ENCODE results near the gene CECR2.
"Not testable (repeated sequence)": the region's sequence is repeated elsewhere in the genome, so short reads cannot be mapped to it uniquely, and the experiment has no call there.

Gene CECR2

DNA sequence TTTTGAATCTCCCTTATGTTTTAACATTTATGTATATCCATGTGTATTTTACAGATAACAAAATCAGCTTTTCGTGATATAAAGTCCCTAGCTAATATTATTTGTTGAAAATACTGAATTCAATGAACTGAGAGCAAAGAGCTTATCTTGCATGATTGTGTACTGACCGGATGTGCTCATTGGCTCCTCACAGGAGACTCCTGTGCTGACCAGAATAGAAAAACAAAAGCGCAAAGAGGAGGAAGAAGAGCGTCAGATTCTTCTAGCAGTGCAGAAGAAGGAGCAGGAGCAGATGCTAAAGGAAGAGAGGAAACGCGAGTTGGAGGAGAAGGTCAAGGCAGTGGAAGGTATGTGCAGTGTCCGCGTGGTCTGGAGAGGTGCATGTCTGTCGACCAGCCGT, 154.7 kb downstream of the CECR2 start:
- no peak for DNase-seq

DNA sequence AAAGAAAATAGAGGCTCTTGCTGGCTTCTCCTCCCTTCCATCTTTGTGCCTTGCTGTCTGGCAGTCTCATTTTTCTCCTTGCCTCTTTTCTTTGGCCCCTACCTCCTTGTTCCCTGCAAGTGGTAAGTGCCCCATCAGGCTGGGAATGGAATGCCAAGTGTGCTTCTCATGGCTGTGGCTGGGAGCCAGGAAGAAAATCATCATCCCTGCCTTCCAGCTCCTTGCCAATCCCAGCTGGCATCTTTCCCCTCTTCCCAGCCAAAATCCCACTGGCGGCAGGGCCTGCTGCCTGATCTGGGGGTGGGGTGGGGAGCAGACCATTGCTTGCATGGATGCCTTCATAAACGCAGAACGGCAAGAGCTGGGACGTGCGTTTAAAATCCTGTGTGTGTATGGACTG, 167.0 kb downstream of the CECR2 start:
- no peak for DNase-seq

DNA sequence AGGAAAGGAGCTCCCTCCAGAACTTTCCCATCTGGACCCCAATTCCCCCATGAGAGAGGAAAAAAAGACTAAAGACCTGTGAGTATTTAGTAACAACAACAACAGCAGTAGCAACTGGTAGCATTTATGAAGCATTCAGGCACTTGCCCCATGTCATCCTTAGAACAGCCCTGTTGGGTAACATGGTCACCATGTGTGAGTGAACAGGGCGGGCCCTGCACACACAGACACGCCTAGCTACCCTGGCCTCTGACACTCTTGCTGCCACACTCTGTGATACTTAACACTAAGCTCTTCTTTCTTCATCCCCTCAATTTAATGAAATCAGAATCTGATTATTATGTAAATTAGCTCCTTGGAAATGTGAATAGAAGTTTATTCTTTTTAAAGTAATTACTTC, 167.9 kb downstream of the CECR2 start:
- no peak for DNase-seq

DNA sequence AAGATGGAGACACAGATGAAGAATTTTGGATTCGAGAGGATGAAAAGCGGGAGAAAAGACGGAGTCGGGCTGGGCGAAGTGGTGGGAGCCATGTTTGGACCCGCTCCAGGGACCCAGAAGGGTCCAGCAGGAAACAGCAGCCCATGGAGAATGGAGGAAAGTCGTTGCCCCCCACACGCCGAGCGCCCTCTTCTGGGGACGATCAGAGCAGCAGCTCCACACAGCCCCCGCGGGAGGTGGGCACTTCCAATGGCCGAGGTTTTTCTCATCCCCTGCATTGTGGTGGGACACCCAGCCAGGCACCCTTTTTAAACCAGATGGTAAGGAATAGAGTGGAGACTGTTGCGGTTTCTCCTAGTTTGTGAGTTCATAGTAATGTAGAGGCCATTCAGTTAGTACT, 171.2 kb downstream of the CECR2 start:
- DNase-seq: no peak

DNA sequence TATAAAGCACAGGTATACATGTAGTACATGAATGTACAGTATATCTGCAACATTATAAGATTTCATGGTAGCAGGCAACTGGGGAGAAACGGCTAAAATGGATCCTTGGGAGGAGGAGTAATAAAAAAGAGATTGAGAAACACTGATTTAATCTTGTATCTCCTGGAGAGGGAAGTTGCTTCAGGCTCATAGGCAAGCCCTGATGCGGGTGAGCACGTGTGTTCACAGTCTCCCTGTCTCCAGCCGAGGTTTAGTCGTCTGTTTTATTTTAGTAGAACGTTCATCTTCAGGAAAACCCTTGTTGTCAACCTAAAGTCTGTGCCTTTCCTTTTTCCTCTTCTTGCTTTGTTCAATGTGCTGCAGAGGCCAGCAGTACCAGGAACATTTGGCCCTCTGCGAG, 172.2 kb downstream of the CECR2 start:
- no peak for DNase-seq

DNA sequence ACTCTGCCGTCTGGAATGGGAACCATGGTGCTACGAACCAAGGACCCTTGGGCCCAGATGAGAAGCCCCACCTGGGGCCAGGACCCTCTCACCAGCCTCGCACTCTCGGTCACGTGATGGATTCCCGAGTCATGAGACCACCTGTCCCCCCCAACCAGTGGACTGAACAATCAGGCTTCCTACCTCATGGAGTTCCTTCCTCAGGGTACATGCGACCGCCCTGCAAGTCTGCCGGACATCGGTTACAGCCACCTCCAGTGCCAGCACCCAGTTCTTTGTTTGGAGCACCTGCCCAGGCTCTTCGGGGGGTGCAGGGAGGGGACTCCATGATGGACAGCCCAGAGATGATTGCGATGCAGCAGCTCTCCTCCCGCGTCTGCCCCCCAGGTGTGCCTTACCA, 173.2 kb downstream of the CECR2 start:
- DNase-seq: no peak

DNA sequence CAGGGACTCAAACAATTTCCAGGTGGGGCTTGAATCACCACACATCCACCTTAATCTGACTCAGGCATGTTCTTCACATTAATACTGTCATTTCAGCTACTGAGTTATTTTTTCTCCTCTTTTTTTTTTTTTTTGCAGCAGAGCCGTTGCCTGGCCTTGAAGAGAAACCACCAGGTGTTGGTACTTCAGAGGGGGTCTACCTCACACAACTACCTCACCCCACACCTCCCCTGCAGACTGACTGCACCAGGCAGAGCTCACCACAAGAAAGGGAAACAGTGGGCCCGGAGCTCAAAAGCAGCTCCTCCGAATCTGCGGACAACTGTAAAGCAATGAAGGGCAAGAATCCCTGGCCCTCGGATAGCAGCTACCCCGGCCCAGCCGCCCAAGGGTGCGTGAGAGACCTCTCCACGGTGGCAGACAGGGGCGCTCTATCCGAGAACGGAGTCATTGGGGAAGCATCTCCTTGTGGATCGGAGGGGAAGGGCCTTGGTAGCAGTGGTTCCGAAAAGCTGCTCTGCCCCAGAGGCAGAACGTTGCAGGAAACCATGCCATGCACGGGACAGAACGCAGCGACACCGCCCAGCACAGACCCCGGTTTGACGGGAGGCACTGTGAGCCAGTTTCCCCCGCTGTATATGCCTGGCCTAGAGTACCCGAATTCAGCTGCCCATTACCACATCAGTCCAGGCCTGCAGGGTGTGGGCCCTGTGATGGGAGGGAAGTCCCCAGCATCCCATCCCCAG, 178.9 kb downstream of the CECR2 start:
- DNase-seq: no peak

DNA sequence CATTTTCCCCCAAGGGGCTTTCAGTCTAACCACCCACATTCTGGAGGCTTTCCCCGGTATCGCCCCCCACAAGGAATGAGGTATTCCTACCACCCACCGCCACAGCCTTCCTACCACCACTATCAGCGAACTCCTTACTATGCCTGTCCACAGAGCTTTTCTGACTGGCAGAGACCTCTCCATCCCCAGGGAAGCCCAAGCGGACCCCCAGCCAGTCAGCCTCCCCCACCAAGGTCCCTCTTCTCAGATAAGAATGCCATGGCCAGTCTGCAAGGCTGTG, 179.4 kb downstream of the CECR2 start:
- no peak for DNase-seq

DNA sequence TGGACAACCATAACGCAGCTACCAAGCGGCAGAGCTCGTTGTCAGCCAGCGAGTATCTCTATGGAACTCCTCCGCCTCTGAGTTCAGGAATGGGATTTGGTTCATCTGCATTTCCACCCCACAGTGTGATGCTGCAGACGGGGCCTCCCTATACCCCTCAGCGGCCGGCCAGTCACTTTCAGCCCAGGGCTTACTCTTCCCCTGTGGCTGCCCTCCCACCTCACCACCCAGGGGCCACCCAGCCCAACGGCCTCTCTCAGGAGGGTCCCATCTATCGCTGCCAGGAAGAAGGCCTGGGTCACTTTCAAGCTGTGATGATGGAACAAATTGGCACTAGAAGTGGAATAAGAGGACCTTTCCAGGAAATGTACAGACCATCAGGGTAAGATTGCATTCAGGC, 179.9 kb downstream of the CECR2 start:
- no peak for DNase-seq

DNA sequence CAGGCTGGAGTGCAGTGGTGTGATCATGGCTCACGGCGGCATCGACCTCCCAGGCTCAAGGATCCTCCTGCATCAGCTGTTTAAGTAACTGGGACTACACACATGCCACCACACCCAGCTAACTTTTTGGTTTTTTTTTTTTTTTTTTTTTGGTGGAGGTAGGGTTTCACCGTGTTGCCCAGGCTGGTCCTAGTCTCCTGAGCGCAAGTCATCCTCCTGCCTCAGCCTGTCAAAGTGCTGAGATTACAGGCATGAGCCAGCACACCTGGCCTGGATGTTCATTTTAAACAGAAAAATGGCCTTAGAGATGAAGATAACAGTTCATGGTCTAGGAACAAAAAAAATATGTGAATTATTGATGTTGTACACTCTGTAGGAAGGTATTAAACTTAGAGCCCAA, 180.4 kb downstream of the CECR2 start:
- no peak for DNase-seq

DNA sequence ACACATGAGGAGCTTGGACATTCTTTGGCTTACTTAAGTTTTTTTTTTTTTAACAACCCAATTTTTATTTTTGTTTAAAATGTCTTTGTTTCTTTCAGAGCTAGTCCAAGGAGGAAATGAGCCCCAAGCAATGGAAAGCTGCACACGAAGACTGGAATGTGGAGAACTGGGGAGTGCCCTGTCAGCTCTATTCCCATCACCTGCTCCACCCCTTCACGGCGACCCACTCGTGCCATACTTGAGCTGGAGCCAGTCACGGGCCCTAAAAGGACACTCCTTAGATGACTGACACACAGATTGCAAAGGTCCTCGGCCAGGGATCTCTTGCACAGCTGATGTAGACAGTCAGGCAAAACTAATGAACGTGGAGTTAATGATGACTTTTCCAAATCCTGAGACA, 183.5 kb downstream of the CECR2 start:
- no peak for DNase-seq

DNA sequence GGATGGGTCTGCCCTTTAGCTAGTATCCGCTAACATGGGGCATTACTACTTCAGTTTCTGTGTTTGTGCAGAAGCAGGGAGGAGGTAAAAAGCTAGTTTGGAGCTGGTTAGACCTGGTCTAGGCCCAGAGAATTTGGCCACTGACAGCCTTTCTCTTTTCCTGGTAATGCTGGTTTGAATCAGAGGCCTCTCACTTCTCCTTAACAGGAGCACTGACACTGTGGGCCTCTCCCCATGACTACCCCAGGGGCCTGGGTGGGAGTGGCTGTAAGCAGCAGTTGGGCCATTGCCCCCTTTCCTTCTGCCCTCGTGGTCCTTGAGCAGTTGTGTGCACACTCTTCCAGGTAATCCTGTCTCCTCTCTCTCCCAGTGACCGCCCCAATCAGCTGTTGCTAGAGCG, 185.6 kb downstream of the CECR2 start:
- DNase-seq: no peak

DNA sequence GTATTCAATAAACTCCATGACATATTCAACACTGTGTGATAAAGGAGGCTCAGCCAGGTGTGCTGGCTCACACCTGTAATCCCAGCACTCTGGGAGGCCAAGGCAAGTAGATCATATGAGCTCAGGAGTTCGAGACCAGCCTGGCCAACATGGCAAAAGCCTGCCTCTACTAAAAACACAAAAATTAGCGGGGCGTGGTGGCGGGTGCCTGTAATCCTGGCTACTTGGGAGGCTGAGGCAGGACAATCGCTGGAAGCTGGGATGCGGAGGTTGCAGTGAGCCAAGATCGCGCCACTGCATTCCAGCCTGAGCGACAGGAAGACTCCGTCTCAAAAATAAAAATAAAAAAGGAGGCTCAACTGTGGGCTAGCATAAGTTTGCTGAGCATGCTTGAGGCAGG, 189.9 kb downstream of the CECR2 start:
- no peak for DNase-seq

DNA sequence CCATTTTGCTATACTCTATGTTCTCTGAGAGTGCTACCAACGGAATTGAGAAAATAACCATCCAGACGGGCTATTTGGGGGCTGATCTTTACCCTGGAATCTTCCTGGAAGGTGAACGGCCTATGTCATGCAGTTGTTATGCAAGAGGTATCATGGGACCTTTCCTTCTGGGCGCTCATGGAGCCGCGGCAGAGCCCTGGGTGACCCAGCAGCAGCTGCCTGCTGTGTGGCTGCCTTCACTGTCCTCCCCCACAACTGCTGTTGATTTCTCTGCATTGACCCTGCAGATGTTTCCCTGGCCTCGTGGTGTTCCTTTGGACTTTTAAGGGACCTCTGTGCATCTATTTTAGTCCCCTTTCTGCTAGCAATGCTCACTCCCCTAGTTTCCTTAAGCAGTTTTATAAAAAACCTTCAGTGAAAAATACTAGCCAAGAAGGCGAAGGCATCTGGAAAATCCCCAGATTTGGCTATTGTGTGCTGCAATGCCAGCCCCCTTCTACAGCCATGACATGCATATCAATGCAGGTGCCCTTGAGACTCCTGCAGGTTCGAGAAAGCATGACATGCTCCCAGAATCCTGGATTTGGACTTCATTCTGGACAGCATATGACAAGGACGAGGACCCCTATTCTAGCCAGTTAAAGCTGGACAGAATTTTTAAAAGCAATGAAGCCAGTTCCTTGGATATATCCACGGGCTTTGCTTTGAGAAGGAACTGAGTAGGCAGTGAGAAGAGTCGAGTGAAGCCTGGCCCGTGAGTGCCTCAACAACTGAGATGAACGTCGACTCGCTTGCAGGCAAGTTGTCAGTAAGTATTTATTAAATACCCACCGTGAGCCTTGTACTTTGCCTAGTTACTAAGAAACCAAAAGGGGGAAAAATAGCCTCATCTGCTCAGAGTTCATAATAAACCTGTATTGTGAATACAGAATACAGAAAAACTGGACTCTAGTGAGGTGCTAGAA, 193.9 kb downstream of the CECR2 start, which contains the start of gene SLC25A18:
Gene SLC25A18 (plus strand): TSS at position 593 of the 965 bp plus-strand sequence. CDS start 16,447 bp downstream, outside the sequence.
- DNase-seq: no peak

DNA sequence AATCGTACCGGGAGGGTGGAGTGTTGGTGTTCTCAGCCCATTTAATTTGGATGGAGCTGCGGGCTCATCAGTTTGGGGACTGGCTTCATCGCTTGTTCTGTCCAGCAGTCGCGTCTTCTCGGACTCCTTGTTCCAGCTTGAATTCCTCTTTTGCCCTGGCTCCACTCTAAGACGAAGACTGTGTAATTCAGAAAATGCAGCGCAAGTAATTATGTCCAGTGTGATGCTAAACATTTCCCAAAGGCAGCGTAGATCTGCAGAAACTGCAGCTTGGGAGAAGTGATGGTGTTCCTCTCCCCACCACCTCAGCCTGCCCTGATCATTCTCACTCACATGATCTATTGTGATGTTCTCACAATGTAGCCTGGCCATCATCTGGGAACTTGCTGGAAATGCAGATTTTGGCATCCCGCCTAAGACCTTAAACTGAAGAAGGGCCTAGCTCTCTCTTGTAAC, 194.7 kb downstream of the CECR2 start:
- DNase-seq: no peak

DNA sequence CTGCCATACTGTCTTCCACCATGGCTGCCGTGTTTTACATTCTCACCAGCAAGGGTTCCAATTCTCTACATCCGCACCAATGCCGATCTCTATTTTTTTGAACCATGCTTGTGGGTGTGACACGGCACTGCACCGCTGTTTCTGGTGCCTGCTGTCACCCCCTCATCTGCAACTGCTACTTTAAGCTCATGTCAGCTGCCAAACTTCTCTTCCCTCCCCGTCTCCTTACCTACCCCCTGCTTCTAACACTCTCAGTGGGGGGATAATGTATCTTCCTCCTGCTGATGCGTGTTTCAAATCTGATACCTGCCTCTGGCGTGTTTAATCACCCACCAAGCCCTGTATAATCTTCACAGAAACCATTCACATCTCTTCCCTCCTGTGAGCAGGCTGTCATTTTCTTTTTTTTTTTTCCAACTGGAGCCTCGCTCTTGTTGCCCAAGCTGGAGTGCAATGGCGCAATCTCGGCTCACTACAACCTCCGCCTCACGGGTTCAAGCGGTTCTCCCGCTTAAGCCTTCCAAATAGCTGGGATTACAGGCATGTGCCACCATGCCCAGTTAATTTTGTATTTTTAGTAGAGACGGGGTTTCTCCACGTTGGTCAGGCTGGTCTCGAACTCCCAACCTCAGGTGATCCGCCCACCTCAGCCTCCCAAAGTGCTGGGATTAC, 196.9 kb downstream of the CECR2 start:
- not testable (repeated sequence) for DNase-seq

DNA sequence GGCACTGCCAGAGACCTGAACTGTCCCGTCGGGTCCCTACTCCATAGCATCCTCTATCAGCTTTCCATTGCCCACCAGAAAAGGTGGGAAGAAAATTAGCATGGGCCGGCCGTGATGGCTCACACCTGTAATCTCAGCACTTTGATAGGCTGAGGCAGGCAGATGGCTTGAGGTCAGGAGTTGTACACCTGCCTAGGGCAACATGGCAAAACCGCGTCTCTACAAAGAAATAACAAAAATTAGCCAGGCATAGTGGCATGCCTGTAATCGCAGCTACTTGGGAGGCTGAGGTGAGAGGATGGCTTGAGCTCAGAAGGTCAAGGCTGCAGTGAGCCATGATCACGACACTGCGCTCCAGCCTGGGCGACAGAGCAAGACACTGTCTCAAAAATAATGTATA, 197.5 kb downstream of the CECR2 start:
- no peak for DNase-seq

DNA sequence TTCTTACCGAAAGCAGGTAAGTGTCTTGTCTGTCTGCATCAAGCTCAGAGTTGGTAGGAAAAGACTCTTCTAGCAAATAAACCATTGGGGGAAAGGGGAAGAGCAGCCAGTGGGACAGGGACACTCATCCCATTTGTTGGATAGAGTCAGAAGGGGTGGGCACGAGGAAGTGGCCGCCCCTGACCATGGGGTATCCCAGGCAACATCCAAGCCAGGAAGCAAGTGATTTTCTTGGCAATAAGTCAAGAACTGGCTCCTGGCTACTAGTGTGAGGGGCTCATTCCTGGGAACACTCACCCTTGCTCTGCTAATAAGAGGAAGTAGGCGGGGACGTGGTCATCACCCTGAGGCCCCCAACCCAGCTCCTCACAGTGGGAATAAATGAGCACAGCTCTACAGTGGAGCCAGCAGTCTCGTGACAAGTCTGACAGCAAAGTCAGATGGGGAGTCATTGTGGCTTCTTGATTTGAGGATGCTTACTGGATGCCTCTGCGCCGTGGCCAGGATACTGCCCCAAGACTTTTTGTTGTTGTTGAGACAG, 200.8 kb downstream of the CECR2 start:
- no peak for DNase-seq

DNA sequence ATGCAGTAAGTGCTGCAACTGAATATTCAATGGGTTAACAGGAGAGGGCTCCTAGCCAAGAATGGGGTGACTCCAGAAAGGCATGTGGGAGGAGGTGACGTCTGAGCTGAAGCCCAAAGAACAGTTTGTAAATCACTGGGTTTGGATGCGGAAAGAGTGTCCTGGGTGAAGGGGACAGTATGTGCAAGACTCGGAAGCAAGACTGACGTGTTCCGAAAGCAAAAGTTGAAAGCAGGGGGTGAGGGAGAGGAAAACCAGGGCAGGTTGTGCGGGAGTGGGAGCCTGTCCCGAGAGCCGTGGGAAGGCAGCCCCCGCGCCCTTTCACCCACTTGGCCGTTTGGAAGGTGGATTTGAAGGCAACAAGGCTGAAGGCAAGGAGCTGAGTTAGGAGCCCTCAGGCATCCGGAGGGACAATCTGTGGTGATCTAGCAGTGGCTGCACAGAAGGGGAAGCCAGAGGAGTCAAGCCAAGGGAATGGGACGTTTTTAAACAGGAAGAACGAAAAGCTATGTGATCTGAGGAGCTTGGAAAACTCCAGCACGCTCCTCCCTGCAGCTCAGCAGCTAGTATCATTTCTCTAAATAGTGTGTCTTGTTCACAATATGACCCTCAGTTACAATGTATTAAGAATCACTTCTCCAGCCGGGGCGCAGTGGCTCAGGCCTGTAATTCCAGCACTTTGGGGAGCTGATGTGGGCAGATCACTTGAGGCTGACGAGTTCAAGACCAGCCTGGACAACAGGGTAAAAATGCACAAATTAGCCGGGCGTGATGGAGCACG, 201.8 kb downstream of the CECR2 start:
- DNase-seq: no peak

DNA sequence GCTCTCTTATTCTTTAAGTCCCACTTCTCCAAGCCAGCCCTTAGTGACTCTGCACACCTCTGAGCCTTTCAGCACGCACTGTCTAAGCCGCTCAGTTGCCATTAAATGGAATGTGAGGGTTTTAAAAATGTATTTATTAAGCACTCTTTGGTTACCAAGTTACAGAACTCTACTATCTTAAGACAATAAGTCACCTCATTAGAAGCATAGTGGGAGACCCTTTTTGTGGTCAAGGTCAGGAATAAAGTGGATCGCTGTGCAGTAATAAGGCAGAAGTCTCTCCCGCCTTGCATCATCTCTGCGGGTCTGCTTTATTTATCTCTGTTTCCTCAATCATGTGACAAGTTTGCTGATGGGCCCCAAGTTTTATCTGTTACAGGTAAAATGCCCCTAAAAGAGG, 205.9 kb downstream of the CECR2 start:
- no peak for DNase-seq

DNA sequence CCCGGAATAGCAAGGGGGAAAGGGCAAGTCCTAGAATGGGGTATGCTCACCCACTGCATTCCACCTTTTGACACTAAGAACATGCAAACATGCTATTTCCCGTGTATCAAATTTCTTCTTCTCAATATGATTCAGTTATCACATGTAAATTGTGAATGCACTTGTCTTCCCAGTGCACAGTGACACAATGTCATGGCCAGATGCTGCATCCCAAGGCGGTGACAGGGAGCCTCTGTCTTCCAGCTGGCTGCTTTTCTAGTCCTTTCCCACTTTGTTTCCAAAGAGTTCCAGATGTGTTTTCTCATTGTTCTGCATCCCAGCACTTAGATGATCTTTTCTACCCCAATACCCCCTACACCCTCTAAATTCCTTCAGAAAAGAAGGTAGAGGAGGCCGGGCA, 206.4 kb downstream of the CECR2 start:
- DNase-seq: no peak

DNA sequence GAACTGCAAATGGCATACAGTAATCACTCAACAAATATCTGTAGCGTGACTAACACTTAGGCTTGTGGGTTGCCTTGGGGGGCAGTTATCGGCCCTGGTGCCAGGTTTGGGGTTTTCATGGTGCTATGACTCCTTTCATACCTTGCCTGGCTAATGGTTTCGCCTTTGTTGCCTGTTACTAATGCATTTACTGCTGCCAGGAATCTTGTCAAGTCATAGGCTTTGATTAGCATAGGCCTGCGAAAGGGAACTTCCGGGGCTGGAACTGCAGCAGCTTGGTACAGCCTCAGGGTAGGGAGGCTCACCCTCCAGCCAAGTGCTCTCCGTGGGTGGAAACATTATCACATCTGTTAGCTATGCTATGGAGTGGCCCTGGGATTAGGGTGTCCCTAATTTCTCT, 207.2 kb downstream of the CECR2 start:
- no peak for DNase-seq
